ENCODE measurements around the gene UBE2G1. TPM values are rescaled to one million over a fixed set of nuclear protein-coding genes. Genes with fewer than 3 reads are reported as not detected.

The UBE2G1 gene
- total and polyA plus RNA-seq, 9 of the 15 experiments (the other 6 are each of a cell fraction or from before 2014, with no cell fraction given) = 10.1 to 65.9 (median 29.7) TPM

DNA sequence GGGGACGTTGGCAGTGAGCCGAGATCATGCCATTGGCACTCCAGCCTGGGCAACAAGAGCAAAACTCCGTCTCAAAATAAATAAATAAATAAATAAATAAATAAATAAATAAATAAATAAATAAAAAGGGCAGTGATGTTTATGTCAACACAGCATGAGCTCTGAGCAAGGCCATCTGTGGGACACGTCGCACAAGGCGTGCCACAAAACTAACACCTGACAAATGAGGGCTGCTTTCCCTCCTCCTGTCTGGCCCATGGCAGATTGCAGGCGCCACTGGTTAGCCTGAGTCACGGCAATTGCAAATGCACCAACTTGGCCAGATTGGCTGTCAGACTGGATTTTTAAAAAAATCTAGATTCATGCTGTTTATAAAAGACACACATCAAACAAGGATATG is 41.4 kb upstream of the UBE2G1 start (continued):
- TF ChIP-seq, protein P1, sequence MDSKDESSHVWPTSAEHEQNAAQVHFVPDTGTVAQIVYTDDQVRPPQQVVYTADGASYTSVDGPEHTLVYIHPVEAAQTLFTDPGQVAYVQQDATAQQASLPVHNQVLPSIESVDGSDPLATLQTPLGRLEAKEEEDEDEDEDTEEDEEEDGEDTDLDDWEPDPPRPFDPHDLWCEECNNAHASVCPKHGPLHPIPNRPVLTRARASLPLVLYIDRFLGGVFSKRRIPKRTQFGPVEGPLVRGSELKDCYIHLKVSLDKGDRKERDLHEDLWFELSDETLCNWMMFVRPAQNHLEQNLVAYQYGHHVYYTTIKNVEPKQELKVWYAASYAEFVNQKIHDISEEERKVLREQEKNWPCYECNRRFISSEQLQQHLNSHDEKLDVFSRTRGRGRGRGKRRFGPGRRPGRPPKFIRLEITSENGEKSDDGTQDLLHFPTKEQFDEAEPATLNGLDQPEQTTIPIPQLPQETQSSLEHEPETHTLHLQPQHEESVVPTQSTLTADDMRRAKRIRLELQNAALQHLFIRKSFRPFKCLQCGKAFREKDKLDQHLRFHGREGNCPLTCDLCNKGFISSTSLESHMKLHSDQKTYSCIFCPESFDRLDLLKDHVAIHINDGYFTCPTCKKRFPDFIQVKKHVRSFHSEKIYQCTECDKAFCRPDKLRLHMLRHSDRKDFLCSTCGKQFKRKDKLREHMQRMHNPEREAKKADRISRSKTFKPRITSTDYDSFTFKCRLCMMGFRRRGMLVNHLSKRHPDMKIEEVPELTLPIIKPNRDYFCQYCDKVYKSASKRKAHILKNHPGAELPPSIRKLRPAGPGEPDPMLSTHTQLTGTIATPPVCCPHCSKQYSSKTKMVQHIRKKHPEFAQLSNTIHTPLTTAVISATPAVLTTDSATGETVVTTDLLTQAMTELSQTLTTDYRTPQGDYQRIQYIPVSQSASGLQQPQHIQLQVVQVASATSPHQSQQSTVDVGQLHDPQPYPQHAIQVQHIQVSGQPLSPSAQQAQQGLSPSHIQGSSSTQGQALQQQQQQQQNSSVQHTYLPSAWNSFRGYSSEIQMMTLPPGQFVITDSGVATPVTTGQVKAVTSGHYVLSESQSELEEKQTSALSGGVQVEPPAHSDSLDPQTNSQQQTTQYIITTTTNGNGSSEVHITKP (IDR thresholded peaks at IDR 0.05; ENCODE audit: partially characterized antibody) = no peak
- TF ChIP-seq MCM3 (IDR thresholded peaks at IDR 0.05) (no peak), HMG20A (CRISPR knock-in tag; conservative IDR thresholded peaks at IDR 0.05) (no peak), MED1 (CRISPR knock-in tag; IDR thresholded peaks at IDR 0.05; ENCODE audit: borderline replicate concordance) (no peak), MIER1 (IDR thresholded peaks at IDR 0.05; ENCODE audit: low read depth) (no peak), RNF219 (CRISPR knock-in tag; IDR thresholded peaks at IDR 0.05) (no peak), POLR2AphosphoS2 (IDR thresholded peaks at IDR 0.05; ENCODE audit: low read length) (no peak), ZKSCAN3 (CRISPR knock-in tag; IDR thresholded peaks at IDR 0.05) (no peak), OTX1 (CRISPR knock-in tag; IDR thresholded peaks at IDR 0.05) (no peak)

Measured in K562 (cell line).